Measurements from ENCODE around the gene PEMT.

- TF ChIP-seq GABPA (IDR thresholded peaks at IDR 0.05; ENCODE audit: low read depth) (no peak), REST (IDR thresholded peaks at IDR 0.05; ENCODE audit: insufficient replicate concordance, low read depth) (no peak)
Measured at GRCh38 chr17:17493986-17494466, 97.5 kb downstream of the PEMT start.
